Thymus (tissue), 11 donors: ENCODE results near the gene PRG3. TPM values are rescaled to one million over a fixed set of nuclear protein-coding genes. Genes with fewer than 3 reads are reported as not detected.
A peak's percentile ranks its signal among the peaks of the same experiment; 100 is the strongest.

Experiments
- DNase-seq, 9 donors: peaks; one replicate each; pipeline ENCODE4 v3.0.0-alpha.2; 2013; ENCODE audit warnings: low spot score in 9 of 9, low read depth in 6 of 9, missing footprints in 1 of 9
- H3K27ac ChIP-seq, 2 donors: one replicate each; pipeline ENCODE4 v1.5.1; 2013; ENCODE audit warnings: control low read depth in 1 of 2, low read depth in 1 of 2, low read length in 1 of 2, mild to moderate bottlenecking in 1 of 2, moderate library complexity in 1 of 2
- H3K27me3 ChIP-seq, 2 donors: one replicate each; pipeline ENCODE4 v1.5.1; 2013; ENCODE audit warnings: low read length in 1 of 2; ENCODE audit not compliant: control insufficient read depth in 2 of 2, insufficient read depth in 1 of 2
- H3K36me3 ChIP-seq, 2 donors: one replicate each; pipeline ENCODE4 v1.5.1; 2013; ENCODE audit warnings: low read length in 1 of 2, mild to moderate bottlenecking in 1 of 2, moderate library complexity in 1 of 2; ENCODE audit not compliant: control insufficient read depth in 2 of 2, insufficient read depth in 2 of 2
- H3K4me1 ChIP-seq, 2 donors: one replicate each; pipeline ENCODE4 v1.5.1; 2013; ENCODE audit warnings: low read length in 2 of 2; ENCODE audit not compliant: control insufficient read depth in 2 of 2, insufficient read depth in 2 of 2
- H3K4me3 ChIP-seq, 2 donors: one replicate each; pipeline ENCODE4 v1.5.1; 2013; ENCODE audit warnings: low read length in 2 of 2, control low read depth in 1 of 2, mild to moderate bottlenecking in 1 of 2
- H3K9me3 ChIP-seq, 2 donors: one replicate each; pipeline ENCODE4 v1.5.1; 2013; ENCODE audit warnings: low read length in 1 of 2, mild to moderate bottlenecking in 1 of 2; ENCODE audit not compliant: control insufficient read depth in 2 of 2, insufficient read depth in 1 of 2
- WGBS: extraction: QIAGEN DNeasy Blood & Tissue Kit; methylation state at CpG from one replicate; pipeline ENCODE4 v1.1.7; 2013; 5-methylcytosine and 5-hydroxymethylcytosine counted together
- polyA plus RNA-seq: library from polyadenylated mRNA; stranded (reverse); fragments of 200-250 nt; gene quantifications from one replicate; pipeline ENCODE4 v1.2.3, GENCODE V29; 2013
- total RNA-seq: library from RNA; stranded (reverse); fragments of 120-200 nt; gene quantifications from one replicate; pipeline ENCODE4 v1.2.4, GENCODE V29; 2013
- donor health status: healthy.

Gene PRG3
- total and polyA plus RNA-seq, 2 donors, result 2.5 to 83.9 TPM

DNA sequence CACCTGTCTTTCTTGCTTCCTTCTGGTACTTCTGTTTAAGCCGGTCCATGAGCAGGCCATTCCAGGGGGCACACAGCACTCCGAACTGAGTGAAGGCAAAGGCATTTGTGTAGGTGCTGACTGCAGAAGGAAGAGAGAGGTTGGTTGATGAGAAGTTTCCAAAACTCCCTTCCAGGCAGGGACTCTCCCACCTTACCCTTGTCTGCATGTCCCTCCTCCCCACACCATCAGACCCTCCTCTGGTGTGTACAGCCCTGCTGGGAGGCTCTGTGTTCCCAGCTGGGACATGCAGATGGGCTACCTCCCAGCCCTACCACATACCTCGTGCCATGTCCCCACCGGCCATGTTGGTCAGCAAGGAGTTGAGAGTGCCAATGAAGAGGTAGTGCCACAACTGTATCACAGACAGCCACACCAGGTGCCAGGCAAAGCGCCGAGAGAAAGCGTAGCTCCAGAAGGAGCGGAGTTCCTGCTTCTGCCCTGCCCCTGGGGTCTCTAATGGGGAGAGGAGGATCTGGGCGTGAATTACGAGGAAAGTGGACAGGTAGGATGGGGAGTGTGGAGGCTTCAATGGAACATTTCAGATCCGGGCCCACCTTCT lies 33.8 kb upstream of the PRG3 start:
- Histone ChIP-seq H3K36me3 (peaks cover 60 to 64% of the 10 kb centered on the region in 2 donors), H3K27me3 (no peaks in the 10 kb centered on the region), H3K4me3 (no peak overlapping the region), H3K4me1 (no peaks in the 10 kb centered on the region), H3K27ac (no peak overlapping the region), H3K9me3 (no peaks in the 10 kb centered on the region)
- WGBS, result 98% methylated on average over 11 of the region's 11 CpGs
- no peak for DNase-seq

GRCh38 chr11:57413681-57414080 lies 32.7 kb upstream of the PRG3 start:
- no peaks in the 10 kb centered on the region for H3K4me1 ChIP-seq
- WGBS, result 98% methylated on average over 4 of the region's 4 CpGs
- no peak overlapping the region for H3K27ac ChIP-seq

DNA sequence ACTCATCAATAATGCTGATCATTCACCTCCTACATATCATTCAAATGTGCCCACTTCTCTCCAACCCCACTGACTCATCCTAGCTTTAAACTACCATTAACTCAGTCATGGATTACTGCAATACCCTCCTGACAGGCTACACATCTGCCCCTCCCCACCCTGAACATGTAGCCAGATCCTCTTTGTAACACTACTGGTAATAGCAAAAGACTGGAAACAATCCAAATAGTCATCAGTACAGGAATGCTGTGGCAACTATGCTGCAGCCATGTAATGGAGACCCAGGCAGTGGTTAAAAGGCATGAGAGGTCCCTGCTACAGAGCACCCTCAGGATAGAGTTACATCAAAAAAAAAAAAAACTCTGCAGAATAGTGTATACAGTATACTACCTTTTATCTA lies 29.3 kb upstream of the PRG3 start:
- no peak overlapping the region for H3K4me3 ChIP-seq
- H3K27ac ChIP-seq, result no peak overlapping the region
- H3K4me1 ChIP-seq, result no peaks in the 10 kb centered on the region
- H3K9me3 ChIP-seq, result no peaks in the 10 kb centered on the region
- no peak for DNase-seq
- no peaks in the 10 kb centered on the region for H3K27me3 ChIP-seq
- H3K36me3 ChIP-seq, result peaks cover 71 to 74% of the 10 kb centered on the region in 2 donors

More at GRCh38 chr11:57413681-57414080, 32.7 kb upstream of the PRG3 start:
- peaks cover 65 to 74% of the 10 kb centered on the region in 2 donors for H3K36me3 ChIP-seq
- no peaks in the 10 kb centered on the region for H3K27me3 ChIP-seq
- H3K4me3 ChIP-seq, result no peak overlapping the region
- no peak for DNase-seq
- H3K9me3 ChIP-seq, result no peaks in the 10 kb centered on the region

- Histone ChIP-seq H3K27ac (no peak overlapping the region), H3K9me3 (no peaks in the 10 kb centered on the region), H3K27me3 (no peaks in the 10 kb centered on the region), H3K36me3 (peaks cover 66 to 68% of the 10 kb centered on the region in 2 donors), H3K4me3 (no peak overlapping the region), H3K4me1 (no peaks in the 10 kb centered on the region)
- 98% methylated on average over 18 of the region's 18 CpGs for WGBS
- no peak for DNase-seq
Measured at GRCh38 chr11:57409321-57410100, 28.6 kb upstream of the PRG3 start.

DNA sequence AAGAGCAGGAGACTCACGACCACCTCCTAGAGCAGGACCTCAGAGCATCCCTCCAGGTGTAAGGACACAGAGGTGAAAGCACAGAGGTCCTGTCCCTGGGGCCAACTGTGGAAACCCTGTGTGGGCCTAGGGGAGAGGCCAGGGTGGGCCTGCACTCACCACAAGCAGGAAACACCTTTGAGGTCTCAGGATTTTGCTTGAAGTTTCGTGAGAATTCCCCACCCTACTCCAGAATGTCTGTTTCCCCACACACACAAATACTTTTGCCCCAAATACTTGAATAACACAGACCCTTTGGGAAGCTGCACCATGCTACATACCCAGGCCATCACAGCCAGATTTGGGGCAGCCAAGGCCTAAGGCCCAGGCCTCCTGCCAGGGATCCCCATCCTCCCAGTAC lies 27.8 kb upstream of the PRG3 start:
- Histone ChIP-seq H3K4me3 (no peak overlapping the region), H3K27me3 (no peaks in the 10 kb centered on the region), H3K9me3 (no peaks in the 10 kb centered on the region), H3K4me1 (no peaks in the 10 kb centered on the region), H3K27ac (no peak overlapping the region), H3K36me3 (peaks cover 58 to 61% of the 10 kb centered on the region in 2 donors)
- DNase-seq, result no peak
- 36% methylated on average over 2 of the region's 2 CpGs for WGBS

- Histone ChIP-seq H3K27me3 (no peaks in the 10 kb centered on the region), H3K9me3 (no peaks in the 10 kb centered on the region), H3K36me3 (peaks cover 54 to 56% of the 10 kb centered on the region in 2 donors), H3K4me1 (no peaks in the 10 kb centered on the region), H3K4me3 (no peak overlapping the region), H3K27ac (no peak overlapping the region)
- no peak for DNase-seq
- 97% methylated on average over 8 of the region's 8 CpGs for WGBS
Measured at GRCh38 chr11:57407941-57408475, 27.1 kb upstream of the PRG3 start.

- H3K36me3 ChIP-seq, result peaks cover 51 to 56% of the 10 kb centered on the region in 2 donors
- no peaks in the 10 kb centered on the region for H3K27me3 ChIP-seq
- no peak for DNase-seq
- H3K27ac ChIP-seq, result no peak overlapping the region
- H3K4me1 ChIP-seq, result no peaks in the 10 kb centered on the region
- H3K4me3 ChIP-seq, result no peak overlapping the region
- H3K9me3 ChIP-seq, result no peaks in the 10 kb centered on the region
- 95% methylated on average over 9 of the region's 9 CpGs for WGBS
Measured at GRCh38 chr11:57407010-57407920, 26.3 kb upstream of the PRG3 start.

- H3K9me3 ChIP-seq, result no peaks in the 10 kb centered on the region
- DNase-seq, result peak in 1 of 9 donors; percentile 7
- 47% methylated on average over 4 of the region's 4 CpGs for WGBS
- H3K36me3 ChIP-seq, result peaks cover 51 to 52% of the 10 kb centered on the region in 2 donors
- no peaks in the 10 kb centered on the region for H3K4me1 ChIP-seq
- H3K27me3 ChIP-seq, result no peaks in the 10 kb centered on the region
- no peak overlapping the region for H3K27ac ChIP-seq
- H3K4me3 ChIP-seq, result no peak overlapping the region
Measured at GRCh38 chr11:57406337-57406904, 25.5 kb upstream of the PRG3 start.
